ENCODE measurements around the gene ASCC1.

The ASCC1 gene

GRCh38 chr10:72096115-72097000 lies 119.7 kb downstream of the ASCC1 start:
- DNase-seq, result no peak

GRCh38 chr10:72095195-72095594 lies 120.9 kb downstream of the ASCC1 start:
- DNase-seq, result no peak

- no peak for DNase-seq
Observed at GRCh38 chr10:72094574-72094973, 121.5 kb downstream of the ASCC1 start.

- DNase-seq, result no peak
Observed at GRCh38 chr10:72093450-72093849, 122.6 kb downstream of the ASCC1 start.

GRCh38 chr10:72092987-72093386 lies 123.1 kb downstream of the ASCC1 start:
- no peak for DNase-seq

GRCh38 chr10:72092171-72092924 lies 123.7 kb downstream of the ASCC1 start:
- no peak for DNase-seq

- no peak for DNase-seq
Observed at GRCh38 chr10:72090326-72090725, 125.8 kb downstream of the ASCC1 start.

- DNase-seq, result no peak
Observed at GRCh38 chr10:72089618-72090017, 126.5 kb downstream of the ASCC1 start.

GRCh38 chr10:72088889-72089575 lies 127.0 kb downstream of the ASCC1 start:
- DNase-seq, result peak; percentile 18

GRCh38 chr10:72087969-72088888 lies 127.8 kb downstream of the ASCC1 start, which contains the start of gene SPOCK2:
Gene SPOCK2 (minus strand): TSS chr10:72088551. CDS start chr10:72088328, 223 bp downstream.
- no peak for DNase-seq

GRCh38 chr10:72087392-72087968 lies 128.6 kb downstream of the ASCC1 start:
- no peak for DNase-seq

GRCh38 chr10:72086466-72087391 lies 129.3 kb downstream of the ASCC1 start:
- DNase-seq, result no peak

GRCh38 chr10:72085864-72086465 lies 130.1 kb downstream of the ASCC1 start:
- no peak for DNase-seq

GRCh38 chr10:72085166-72085565 lies 130.9 kb downstream of the ASCC1 start:
- no peak for DNase-seq

- no peak for DNase-seq
Observed at GRCh38 chr10:72083790-72084459, 132.2 kb downstream of the ASCC1 start.

GRCh38 chr10:72082856-72083789 lies 133.0 kb downstream of the ASCC1 start:
- no peak for DNase-seq

- no peak for DNase-seq
Observed at GRCh38 chr10:72081772-72082590, 134.1 kb downstream of the ASCC1 start.

- no peak for DNase-seq
Observed at GRCh38 chr10:72081210-72081609, 134.9 kb downstream of the ASCC1 start.
